Epithelial cell of esophagus (primary cell): ENCODE data around the gene ANO1.

Source experiments
- DNase-seq: peaks from one replicate; pipeline ENCODE4 v3.0.0; 2010; ENCODE audit warnings: low read depth
- H3K4me3 ChIP-seq: 2 replicates; pipeline ENCODE4 v1.5.1; 2011; ENCODE audit warnings: mild to moderate bottlenecking, low read length, control low read depth
- CTCF ChIP-seq: IDR thresholded peaks from 2 replicates; pipeline ENCODE4 v1.5.1; 2011; ENCODE audit warnings: low read depth, mild to moderate bottlenecking, low read length, control low read depth, inconsistent platforms; ENCODE audit not compliant: insufficient read depth; ENCODE audit errors: missing control alignments

Gene ANO1

GRCh38 chr11:70176940-70177689 is 99.0 kb downstream of the ANO1 start:
- DNase-seq = no peak
- peak; percentile 57 for TF ChIP-seq CTCF
- no peak overlapping the region for H3K4me3 ChIP-seq

GRCh38 chr11:70180906-70181305 is 102.8 kb downstream of the ANO1 start:
- DNase-seq = no peak
- TF ChIP-seq CTCF = no peak
- no peak overlapping the region for H3K4me3 ChIP-seq

- no peak overlapping the region for H3K4me3 ChIP-seq
- TF ChIP-seq CTCF = no peak
- no peak for DNase-seq
Measured at GRCh38 chr11:70182266-70182665, 104.1 kb downstream of the ANO1 start.

- TF ChIP-seq CTCF = no peak
- H3K4me3 ChIP-seq = no peak overlapping the region
- DNase-seq = no peak
Measured at GRCh38 chr11:70183032-70183431, 104.9 kb downstream of the ANO1 start.

- H3K4me3 ChIP-seq = no peak overlapping the region
- DNase-seq = peak; percentile 51
- no peak for TF ChIP-seq CTCF
Measured at GRCh38 chr11:70183483-70184176, 105.5 kb downstream of the ANO1 start.

GRCh38 chr11:70184396-70184795 is 106.3 kb downstream of the ANO1 start:
- DNase-seq = no peak
- H3K4me3 ChIP-seq = no peak overlapping the region
- no peak for TF ChIP-seq CTCF
